NB4 (cell line): ENCODE measurements around the gene EXOC3.

Experiments used
- DNase-seq: peaks from one replicate; pipeline ENCODE4 v3.0.0; 2010; ENCODE audit warnings: low read depth
- H3K4me3 ChIP-seq: one replicate; pipeline ENCODE4 v1.5.1; 2011; ENCODE audit warnings: mild to moderate bottlenecking, low read depth, low read length, moderate library complexity
- MAX ChIP-seq: IDR thresholded peaks from 2 replicates; pipeline ENCODE4 v1.6.1; 2011; ENCODE audit warnings: low read depth, low read length
- MYC ChIP-seq: IDR thresholded peaks from 2 replicates; pipeline ENCODE4 v1.6.1; 2011; ENCODE audit warnings: low read depth, low read length
- POLR2A ChIP-seq: IDR thresholded peaks from 2 replicates; pipeline ENCODE4 v1.6.1; 2011; ENCODE audit warnings: mild to moderate bottlenecking; ENCODE audit not compliant: insufficient read length; ENCODE audit errors: extremely low read depth
- TF ChIP-seq, protein P1 (sequence below): IDR thresholded peaks from one replicate; pipeline ENCODE4 v1.5.1; 2012; ENCODE audit warnings: low read depth, low read length

Gene EXOC3

GRCh38 chr5:452978-453710 is 10.2 kb downstream of the EXOC3 start:
- no peak overlapping the region for H3K4me3 ChIP-seq
- TF ChIP-seq, protein P1, sequence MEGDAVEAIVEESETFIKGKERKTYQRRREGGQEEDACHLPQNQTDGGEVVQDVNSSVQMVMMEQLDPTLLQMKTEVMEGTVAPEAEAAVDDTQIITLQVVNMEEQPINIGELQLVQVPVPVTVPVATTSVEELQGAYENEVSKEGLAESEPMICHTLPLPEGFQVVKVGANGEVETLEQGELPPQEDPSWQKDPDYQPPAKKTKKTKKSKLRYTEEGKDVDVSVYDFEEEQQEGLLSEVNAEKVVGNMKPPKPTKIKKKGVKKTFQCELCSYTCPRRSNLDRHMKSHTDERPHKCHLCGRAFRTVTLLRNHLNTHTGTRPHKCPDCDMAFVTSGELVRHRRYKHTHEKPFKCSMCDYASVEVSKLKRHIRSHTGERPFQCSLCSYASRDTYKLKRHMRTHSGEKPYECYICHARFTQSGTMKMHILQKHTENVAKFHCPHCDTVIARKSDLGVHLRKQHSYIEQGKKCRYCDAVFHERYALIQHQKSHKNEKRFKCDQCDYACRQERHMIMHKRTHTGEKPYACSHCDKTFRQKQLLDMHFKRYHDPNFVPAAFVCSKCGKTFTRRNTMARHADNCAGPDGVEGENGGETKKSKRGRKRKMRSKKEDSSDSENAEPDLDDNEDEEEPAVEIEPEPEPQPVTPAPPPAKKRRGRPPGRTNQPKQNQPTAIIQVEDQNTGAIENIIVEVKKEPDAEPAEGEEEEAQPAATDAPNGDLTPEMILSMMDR, result no peak
- TF ChIP-seq POLR2A (no peak), MAX (no peak), MYC (no peak)
- no peak for DNase-seq

- no peak for DNase-seq
- no peak for TF ChIP-seq POLR2A
- no peak for TF ChIP-seq MYC
- TF ChIP-seq, protein P1, result no peak
- TF ChIP-seq MAX, result no peak
- no peak overlapping the region for H3K4me3 ChIP-seq
Measured at GRCh38 chr5:453725-454481, 10.9 kb downstream of the EXOC3 start.

DNA sequence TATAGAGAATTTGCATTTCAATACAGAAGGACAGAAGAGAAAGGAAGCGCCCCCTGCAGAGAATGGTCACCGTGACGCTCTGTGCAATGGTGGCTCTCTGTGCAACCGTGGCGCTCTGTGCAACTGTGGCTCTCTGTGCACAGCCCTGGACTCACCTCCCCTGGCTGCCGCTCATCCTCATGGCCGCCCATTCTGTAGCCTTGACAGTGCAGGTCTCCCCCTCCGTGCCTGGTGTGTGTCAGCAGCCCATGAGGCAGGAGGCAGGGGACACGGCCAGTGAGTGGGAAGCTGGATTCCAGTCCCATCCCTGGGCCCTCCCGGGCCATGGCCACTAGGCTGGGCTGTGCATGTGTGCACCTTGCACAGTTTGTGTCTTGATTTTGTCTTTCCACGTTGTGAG is 12.0 kb downstream of the EXOC3 start:
- H3K4me3 ChIP-seq, result no peak overlapping the region
- TF ChIP-seq MAX (no peak), MYC (no peak), POLR2A (no peak)
- TF ChIP-seq, protein P1, result no peak
- DNase-seq, result no peak

DNA sequence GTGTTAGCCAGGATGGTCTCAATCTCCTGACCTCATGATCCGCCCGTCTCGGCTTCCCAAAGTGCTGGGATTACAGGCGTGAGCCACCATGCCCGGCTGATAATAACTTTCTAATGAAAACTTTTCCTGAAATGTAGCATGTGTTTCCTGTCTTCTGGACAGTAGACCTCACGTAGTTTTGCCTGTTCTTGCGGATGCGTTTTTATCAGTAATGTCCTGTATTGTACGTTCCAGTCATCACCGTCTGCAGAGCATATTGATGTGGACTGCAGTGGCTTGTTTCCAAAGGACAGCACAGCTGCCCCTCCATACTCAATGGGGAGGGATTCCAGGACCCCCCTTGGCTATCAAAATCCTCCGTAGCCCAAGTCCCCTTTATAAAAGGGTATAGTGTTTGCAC is 12.8 kb downstream of the EXOC3 start:
- H3K4me3 ChIP-seq, result no peak overlapping the region
- TF ChIP-seq, protein P1, result no peak
- TF ChIP-seq MAX (no peak), POLR2A (no peak), MYC (no peak)
- no peak for DNase-seq

DNA sequence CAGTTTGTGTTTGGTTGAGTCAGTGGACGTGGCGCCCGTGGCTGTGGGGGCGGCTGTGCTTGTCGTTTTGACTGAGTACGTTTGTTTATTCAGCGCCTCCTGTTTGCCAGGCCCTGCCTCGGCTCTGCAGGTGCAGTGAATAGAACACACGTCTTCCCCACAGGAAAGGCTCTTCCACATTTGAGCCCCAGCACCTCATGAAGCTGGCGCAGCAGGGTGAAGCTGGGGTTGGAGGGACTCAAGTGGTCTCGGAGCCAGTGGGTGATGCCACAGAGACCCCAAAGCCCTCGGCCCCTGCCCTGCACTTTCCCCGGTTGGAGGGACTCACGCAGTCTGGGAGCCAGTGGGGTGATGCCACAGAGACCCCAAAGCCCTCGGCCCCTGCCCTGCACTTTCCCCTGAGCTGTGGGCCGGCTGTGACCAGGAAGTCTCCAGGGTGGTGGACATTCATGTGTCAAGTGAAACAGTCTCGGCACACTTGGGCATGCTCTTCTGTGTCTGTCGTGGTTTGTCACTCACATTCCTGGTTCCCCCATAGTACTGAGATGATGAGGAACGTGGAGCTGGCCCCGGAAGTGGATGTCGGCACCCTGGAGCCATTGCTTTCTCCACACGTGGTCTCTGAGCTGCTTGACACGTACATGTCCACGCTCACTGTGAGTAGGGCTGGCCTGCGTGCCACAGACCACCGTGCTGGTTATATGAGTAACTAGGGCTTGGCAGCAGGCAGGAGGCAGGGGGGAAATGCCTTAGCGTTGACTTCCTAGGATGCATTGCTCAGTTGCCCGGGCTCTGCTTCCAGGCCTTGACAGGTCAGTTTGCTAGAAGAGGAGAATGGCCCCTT is 13.6 kb downstream of the EXOC3 start:
- TF ChIP-seq MAX, result no peak
- no peak for TF ChIP-seq POLR2A
- TF ChIP-seq, protein P1, result no peak
- no peak for TF ChIP-seq MYC
- H3K4me3 ChIP-seq, result no peak overlapping the region
- DNase-seq, result no peak
